ENCODE measurements around the gene NPPC. TPM values are rescaled to one million over a fixed set of nuclear protein-coding genes. Genes with fewer than 3 reads are reported as not detected.
"Not testable (repeated sequence)": the region's sequence is repeated elsewhere in the genome, so short reads cannot be mapped to it uniquely, and the experiment has no call there.

Gene NPPC
- total RNA-seq, 1 experiment from 2014 or later = not detected

DNA sequence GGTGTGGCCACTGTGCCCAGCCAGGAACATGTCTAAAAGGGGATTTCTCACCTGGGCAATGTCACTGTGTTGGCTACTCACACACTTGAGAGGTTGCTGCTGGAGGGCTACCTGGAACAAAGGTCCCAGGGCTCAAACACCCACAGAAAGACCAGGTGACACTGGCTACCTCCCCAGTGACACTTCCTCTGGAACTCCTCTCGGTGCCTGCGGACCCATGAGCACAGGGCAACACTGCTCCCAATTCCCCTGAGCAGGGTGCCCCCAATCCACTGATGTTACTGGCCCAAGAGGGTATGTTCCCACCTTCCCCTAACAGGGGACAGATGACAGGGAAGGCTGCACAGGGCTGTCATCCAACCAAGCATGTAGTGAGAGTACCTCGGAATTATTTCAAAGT is 5.8 kb downstream of the NPPC start:
- DNase-seq (ENCODE audit: low read depth) = no peak

DNA sequence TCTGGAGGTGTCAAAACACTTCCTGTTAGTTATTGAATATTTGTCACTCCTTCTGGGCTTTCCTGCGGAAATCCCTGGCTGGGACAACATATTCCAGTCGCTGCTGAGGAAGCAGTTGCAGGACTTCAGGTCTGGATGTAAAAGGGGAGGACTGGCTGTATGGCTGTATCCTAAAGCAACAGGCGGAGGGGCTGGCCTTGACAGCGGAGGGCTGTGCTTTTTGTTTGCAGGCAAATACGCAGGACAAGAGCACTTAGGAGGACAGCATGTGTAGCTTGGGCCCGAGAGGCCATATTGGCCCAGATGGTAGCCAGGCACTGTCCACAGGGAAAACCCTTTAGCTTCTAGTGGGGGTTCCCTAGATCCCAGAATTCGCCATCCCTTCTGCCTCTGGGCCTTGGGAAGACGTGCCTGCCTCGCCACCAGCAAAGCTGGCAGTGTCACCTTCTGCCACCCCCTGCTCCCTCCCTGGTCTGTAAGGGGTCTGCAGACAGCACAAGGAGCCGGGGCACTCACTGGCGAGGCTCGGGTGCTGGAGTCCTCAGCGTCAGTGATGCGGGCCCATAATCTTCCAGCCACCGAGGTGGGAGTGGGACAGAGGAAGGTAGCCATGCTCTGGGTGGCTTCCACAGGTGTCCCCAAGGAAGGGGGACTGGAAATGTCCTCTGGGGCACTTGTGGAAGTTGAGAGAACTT is 6.7 kb downstream of the NPPC start:
- no peak for DNase-seq (ENCODE audit: low read depth)

DNA sequence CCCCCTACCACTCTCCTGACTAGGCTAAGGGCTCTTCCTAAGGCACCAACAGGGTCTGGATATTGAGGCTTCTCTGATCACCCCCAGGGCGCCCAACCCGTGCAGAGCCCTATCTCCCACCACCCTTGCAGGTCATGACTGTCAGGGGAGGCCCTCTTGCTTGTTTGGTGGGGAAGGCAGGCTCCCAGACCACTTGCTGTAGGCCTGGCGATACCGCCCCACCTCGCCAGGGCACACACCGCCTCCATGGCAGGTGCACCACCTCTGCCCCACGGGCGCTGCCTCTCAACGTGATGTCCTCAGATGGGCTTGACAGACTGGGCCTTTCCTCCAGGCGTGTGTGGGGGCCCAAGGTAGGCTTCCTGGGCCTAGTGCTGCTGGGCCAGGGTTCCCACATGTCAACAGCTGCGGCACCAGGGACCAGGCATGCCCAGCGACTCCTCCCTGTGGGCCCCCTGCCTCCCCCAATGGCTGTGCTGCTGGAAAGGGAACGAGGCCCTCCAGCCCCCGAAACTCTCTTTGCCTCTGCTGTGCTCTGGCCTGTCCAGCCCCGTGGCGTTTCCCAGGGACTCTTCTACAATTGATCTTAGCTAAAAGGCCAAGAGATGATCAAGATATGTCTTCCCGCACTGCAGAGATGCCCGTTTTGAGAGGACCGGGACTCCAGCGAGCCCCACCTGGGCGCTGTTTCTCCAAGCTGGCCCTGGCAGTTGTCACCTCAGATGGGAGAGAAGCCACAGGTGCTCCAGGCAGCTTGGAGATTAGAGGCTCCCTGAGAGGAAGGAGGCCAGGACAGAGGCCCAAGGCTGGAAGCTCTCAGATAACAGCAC is 7.5 kb downstream of the NPPC start:
- no peak for DNase-seq (ENCODE audit: low read depth)

DNA sequence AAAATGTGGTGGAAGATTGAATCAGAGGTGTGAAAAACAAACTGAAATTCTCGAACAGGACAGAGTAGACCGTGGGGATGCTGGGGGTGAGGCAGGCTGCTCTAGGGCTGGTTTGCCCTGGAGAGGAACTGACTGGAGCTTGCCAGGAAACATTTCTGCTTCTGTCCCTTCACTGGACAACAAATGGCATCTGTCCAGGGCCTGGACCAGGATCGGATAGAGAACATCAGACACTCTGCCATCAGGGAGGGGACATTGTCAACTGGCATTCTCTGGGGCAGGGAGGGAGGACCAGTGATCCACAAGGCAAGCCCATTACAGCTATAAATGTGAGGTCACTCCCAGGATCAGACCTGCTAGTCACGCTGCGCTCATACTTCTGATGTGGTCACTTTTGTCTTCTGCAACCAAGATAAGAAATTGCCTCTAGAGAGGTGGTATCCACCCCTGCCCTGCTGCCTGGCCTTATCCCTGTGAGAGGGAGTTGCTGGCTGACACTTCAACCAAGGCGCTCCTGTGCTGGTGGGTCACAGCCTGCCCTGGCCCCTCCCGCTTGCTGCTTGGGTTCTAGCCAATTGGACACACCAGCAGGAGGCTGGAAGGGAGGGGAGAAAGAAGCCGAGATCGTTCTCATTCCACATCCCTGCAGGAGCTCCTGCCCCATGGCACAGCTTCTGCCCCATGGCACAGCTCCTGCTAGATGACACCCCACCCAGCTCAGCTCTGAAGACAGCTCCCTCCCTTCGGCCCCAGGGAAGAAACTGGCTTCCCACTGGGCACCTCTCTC is 8.7 kb downstream of the NPPC start:
- DNase-seq (ENCODE audit: low read depth) = no peak

DNA sequence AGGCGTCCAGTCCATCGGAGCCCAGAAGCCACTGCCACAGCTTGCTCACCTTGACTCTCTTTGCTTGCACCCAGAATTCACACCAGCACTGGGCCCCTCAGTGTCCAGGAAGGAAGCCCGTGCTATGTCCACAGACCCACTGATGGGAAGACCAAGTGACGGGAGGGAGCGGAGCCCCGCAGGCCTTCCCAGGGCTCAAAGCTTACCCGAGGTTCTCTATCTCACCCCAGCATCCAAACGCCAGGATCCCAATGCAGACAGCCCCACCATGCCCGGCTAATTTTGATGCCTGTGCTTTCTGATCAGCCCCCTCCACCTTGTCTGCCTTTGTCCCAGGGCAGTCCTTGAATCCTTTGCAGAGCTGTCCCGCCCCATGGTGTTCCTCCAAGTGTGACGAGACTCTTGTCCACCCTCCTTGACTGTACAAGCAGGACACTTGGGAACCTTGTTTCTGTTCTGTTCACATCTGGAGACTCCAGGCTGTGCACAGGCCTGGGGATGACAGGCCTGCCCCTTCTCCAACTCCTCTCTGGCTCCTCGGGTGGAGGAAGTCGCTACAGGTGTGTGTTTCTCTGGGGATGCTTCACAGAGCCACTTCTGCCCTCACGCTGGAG is 12.0 kb downstream of the NPPC start:
- DNase-seq (ENCODE audit: low read depth) = no peak

DNA sequence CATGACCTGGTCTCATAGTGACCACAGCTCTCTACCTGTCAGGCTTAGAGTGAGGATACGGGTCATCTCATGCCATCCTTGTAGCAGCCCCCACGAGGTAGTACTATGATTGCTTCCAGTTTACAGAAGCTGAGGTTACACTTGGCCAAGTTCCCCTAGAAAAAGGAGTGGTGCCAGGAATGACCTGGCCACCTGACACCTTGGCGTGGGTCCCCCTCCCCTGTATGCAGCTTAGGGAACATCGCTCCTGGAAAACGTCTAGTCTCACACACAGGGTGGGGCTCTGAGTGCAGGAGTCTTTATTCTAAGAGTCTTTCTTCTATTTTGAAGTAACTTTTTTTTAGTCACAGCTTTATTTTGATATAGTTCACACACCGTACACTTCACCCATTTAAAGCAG is 14.8 kb downstream of the NPPC start:
- DNase-seq (ENCODE audit: low read depth) = no peak

DNA sequence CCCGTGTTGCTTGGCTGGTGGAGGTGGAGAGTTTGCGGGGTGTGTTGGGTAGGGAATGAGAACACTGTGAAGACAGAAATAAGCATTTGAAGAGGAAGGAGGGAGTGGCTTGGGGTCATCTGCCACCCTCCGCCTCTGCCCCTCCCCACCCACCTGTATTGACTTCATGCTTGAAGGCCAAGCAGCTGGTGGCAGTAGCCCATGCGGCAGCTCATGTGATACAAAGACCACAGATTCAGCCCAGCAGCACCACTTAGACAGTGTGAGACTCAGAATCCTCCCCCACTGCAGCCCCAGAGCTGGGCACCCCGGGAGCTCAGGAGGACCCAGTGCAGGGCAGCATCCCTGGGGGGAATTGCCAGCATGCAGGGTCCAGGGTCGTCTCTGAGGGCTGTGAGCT is 15.4 kb downstream of the NPPC start:
- DNase-seq (ENCODE audit: low read depth) = no peak

DNA sequence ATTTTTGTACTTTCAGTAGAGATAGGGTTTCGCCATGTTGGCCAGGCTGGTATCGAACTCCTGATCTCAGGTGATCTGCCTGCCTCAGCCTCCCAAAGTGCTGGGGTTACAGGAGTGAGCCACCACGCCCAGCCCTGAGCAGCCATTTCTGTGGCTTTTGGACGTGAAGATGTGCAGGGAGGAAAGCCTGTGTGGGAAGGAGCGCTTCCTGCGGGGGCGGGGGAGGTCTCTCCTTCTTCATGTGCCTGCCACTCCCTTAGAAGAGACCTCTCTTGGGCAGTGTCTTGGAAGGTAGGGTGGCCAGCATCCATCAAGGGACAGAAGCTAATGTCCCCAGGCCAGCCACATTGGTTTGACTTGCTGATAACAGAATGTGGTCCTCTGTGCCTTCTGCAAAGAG is 16.0 kb downstream of the NPPC start:
- DNase-seq (ENCODE audit: low read depth) = not testable (repeated sequence)

DNA sequence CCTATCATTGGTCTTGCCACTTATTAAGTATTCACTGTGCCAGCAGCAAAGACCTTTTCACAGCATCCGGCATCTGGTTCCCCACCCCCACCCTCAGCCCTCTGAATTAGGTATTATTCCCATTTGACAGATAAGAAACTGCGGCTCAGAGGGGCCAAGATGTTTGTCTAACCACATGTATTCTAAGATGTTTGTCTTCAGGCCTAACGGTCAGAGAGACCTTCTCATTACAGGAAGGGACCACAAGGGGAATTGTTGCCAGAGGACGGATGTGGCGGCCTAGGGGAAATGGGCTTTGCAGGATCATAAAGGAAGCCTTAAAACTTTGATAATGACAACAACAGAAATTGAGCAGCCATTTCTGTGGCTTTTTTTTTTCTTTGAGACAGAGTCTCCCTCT is 16.6 kb downstream of the NPPC start:
- no peak for DNase-seq (ENCODE audit: low read depth)

DNA sequence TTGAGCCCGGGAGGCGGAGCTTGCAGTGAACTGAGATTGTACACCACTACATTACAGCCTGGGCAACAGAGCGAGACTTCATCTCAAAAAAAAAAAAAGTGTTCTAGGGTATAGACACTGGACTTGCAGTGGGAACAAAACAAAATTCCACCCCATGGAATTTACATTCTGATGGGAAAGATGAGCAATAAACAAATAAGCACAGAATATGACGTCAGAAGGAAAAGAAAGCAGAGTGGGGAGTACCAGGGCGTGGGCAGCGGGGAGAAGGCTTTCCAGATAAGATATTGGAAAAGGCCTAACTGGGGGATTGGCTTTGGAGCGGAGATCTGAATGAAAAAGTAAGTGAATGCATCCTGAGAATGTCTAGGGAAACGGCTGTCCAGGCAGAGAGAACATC is 17.6 kb downstream of the NPPC start:
- no peak for DNase-seq (ENCODE audit: low read depth)

DNA sequence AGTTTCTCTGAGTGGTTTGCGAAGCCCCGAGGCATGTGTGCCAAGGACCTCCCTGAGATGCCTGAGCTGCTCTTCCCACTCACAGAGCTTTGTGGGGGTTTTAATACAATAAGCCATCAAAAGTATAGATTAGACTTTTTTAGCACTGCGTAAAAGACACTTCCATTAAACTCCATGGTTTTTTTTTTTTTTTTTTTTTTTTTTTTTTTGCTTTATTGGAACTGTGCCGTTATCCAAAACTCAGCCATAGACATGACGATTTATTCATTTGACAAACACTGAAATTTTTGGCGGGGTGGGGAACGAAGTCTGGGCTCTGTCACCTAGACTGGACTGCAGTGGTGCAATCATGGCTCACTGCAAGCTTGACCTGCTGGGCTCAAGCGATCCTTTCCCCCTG is 18.4 kb downstream of the NPPC start:
- DNase-seq (ENCODE audit: low read depth) = no peak

DNA sequence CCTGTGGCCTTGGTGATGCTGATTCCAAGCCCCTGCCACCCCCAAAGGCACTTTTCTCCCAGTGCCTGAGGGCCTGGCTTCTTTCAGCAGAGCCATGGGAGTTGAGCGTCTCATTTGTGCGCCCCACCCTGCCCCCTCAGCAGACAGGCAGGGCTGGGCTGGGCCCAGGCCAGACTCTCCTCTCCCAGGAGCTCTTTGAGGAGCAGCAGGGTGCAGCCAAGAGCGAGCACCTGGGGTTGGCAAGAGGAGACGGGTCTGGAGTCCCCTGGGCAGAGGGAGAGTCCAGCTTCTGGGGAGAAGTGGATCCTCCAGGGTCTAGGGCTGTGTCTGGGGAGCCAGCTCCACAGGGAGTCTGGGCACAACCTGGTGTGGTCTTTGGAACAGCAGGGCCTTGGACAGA is 21.2 kb downstream of the NPPC start:
- DNase-seq (ENCODE audit: low read depth) = no peak

DNA sequence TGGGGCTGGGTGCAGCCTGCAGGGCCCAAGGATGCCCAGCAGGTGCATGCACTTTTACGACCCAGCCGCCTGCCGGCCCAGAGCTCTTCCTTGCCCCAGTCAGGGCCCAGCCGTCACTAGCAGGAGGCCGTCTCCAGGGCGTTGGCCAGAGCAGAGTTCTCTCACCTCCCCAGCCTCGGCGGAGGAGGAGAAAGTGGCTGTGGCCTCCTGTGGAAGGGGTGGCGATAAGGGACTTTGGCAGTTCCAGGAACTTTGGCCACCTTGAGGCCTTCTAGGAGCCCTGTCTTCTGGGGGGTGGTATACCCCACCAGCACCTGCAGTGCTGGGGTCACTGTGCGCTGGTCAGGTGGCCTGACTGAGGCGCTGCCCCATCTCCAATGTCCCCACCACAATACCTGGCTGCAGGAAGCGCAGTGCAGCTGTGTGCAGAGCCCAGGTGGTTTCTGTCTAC is 22.0 kb downstream of the NPPC start:
- no peak for DNase-seq (ENCODE audit: low read depth)

DNA sequence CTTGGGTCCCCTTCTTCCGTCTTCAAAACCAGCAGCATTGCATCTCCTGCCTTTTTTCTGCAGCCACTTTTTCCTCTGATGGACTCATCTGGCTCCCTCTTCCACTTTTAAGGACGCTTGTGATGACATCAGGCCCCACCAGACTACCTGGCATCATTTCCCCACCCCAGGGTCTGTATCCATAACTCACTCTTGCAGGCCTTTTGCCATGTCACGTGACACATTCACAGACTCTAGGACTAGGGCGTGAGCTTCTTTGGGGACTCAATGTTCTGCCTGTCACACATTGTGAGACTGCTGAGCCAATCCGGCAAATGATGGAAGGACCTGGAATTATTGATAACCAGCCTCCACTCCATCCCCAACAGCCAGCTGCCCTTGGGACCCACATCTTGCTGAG is 23.6 kb downstream of the NPPC start:
- no peak for DNase-seq (ENCODE audit: low read depth)

DNA sequence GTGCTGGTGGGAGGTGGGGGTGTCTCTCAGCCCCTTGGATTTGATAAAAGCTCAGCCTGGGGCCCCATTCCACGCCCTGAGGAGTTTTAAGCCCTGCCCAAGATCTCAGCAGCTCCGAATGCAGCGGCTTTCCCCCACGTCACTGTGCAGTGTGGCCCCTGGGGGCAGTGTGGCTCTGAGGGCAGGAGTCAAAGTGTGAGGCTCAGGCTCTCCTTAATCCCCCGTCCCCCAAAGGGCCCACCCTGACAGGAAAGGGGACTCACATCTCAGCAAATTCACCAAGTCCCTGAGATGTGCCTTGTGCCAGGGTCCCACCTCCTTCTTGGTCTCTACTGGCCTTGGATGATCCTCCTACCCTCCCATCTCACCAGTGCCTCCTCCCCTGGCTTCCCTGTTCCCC is 25.2 kb downstream of the NPPC start:
- no peak for DNase-seq (ENCODE audit: low read depth)

DNA sequence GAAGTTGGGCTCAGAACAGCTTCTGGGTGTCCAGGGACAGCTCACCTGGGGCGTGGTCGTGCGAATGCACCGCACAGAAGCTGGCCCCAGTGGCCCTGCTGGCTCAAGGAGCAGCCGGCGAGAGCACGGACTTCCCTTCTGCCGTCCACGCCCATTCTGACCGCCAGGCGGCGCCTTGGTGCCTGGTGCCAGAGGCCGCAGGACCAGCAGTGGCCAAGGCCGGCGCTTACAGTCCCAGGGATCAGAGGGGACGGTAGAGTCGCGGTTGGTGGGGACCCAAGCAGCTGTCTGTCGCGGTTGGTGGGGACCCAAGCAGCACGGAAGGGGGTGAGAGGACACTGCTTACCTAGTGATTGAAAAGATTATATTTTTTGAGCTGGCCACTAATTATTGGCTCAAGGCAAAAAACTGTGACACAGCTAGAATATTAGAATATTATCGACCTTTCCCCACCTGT is 25.7 kb downstream of the NPPC start:
- DNase-seq (ENCODE audit: low read depth) = peak; percentile 84

DNA sequence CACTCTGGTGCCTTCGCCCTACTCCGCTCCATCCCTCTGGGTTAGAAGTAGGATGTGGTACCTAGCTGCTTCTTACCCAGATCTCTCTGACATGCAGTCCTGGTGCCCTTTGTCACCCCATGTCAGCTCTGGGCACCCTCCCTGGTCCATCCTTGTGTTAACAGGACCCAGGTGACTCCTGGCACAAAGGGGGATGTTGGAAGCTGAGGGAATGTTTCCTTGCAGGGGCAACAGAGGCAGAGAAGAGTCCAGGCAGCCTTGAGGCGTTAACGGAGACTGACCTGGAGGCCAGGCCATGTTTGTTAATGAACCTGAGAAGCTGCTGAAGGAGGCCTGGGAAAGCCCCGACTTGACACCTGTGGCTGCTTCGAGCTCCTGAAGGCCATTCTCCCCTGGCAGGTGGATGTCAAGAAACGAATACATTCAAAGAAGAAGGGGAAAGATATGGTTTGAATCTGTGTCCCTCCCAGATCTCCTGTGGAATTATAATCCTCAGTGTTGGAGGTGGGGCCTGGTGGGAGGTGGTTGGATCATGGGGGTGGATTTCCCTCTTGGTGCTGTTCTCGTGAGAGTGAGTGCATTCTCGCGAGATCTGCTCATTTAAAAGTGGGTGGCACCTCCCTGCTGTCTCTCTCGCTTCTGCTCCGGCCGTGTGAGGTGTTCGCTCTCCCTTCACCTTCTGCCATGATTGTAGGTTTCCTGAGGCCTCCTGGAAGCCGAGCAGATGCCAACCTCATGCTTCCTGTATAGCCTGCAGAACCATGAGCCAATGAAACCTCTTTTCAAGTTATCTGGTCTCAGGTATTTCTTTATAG is 31.4 kb downstream of the NPPC start:
- DNase-seq (ENCODE audit: low read depth) = no peak

DNA sequence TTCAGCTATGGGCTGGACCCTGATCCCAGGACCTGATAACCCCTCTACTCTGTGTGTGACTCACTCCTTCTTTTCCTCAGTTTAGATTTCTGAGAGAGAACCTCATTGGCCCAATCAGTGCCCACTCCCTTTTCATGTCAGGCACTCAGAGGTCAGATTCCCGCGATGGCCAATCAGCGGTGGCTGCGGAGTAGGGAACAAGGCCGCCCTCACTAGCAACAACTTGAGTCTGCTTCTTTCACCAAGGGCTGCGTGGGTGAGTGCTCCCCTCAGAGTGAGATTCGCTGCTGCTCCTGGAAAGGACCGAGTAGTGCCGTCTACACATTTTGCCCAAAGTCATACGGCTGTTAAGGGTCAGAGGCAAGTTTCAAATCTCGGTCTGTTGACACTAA is 34.7 kb downstream of the NPPC start:
- DNase-seq (ENCODE audit: low read depth) = no peak

DNA sequence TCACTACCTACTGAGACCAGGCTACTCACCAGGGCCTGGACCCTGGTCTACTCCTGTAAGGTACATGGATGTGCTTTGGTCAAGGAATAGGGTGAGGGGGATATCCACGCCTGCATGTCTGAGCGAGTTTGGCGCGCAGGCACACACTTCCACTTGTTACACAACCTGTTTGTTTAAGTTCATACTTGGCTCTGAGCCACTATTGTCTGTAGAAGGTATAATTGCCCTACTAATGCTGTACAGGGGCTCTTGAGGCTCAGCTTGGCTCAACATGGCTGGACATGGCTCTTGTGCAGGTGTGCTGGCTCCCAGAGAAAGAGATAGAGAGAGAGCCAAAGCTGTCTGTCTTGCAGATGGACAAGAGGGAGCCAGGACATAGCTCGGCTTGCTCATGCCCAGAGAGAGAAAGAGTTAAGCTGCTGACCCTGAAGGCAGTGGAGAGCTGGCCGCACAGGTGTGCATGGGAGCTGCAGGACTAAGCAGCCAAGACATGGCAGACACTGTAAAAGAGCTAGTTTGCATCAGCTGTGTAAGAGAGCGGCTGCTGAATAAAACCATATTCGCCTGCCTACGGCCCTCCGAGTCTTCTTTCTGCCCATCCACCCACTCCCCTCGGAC is 35.2 kb downstream of the NPPC start:
- DNase-seq (ENCODE audit: low read depth) = no peak

DNA sequence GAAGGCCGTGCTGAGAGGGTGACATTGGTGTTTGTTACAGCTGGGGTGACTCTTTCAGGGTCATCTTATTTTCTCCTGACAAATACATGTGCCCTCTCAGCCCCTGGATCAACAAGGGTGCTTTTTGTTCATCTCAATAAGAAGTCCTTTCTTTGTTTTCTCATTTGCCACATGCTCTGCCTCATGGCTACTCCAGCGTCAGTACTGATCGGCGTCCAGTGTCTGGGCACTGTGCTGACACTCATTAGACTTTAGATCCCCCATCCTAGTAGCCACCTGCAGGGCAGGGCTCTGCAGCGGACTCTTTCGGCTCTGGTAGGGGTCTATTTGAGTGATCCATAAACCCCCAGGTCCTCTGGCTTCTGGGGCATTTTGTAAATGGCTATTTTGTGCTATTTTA is 38.4 kb downstream of the NPPC start:
- DNase-seq (ENCODE audit: low read depth) = no peak
